Stomach (tissue), 4 donors: ENCODE measurements around the gene RPUSD4.

Experiments used
- CTCF ChIP-seq, 7 experiments: fragments of 450-650 bp in 4 of 7; fragments of 200-600 bp in 3 of 7; sonication (generic) in 3 of 7; IDR thresholded peaks; one replicate each; pipeline ENCODE4 v1.5.1; 2016 to 2019; ENCODE audit warnings: antibody characterized with exemption in 7 of 7, control low read depth in 2 of 7, mild to moderate bottlenecking in 1 of 7
- EP300 ChIP-seq: sonication (generic); formaldehyde crosslinking; IDR thresholded peaks from one replicate; pipeline ENCODE4 v1.6.1; 2017; ENCODE audit warnings: antibody characterized with exemption
- POLR2A ChIP-seq, 4 donors: fragments of 450-650 bp; IDR thresholded peaks; one replicate each; pipeline ENCODE4 v1.6.1; 2016; ENCODE audit warnings: antibody characterized with exemption in 4 of 4, control low read depth in 2 of 4, mild to moderate bottlenecking in 1 of 4, moderate library complexity in 1 of 4
- POLR2AphosphoS5 ChIP-seq, 3 donors: sonication (generic); formaldehyde crosslinking; IDR thresholded peaks; one replicate each; pipeline ENCODE4 v1.6.1; 2016; ENCODE audit warnings: antibody characterized with exemption in 3 of 3

- no peak for TF ChIP-seq CTCF (IDR thresholded peaks at IDR 0.05)
- TF ChIP-seq POLR2A (IDR thresholded peaks at IDR 0.05): no peak
- TF ChIP-seq EP300: no peak
- TF ChIP-seq POLR2AphosphoS5 (IDR thresholded peaks at IDR 0.05): no peak
These were observed 8.1 kb upstream of the RPUSD4 start for GRCh38 chr11:126219547-126219946.
